ENCODE results near the gene UGT1A10. TPM values are rescaled to one million over a fixed set of nuclear protein-coding genes. Genes with fewer than 3 reads are reported as not detected.

Gene UGT1A10
- total and polyA plus RNA-seq, 4 donors: 0.03 to 0.14 TPM; not detected in 2

GRCh38 chr2:233769260-233769659 lies 133.0 kb downstream of the UGT1A10 start:
- Histone ChIP-seq H3K36me3 (ENCODE audit: control insufficient read depth in 4 of 4, insufficient read depth in 4 of 4, low read length in 4 of 4) (no peaks in the 10 kb centered on the region), H3K4me3 (no peak overlapping the region), H3K9me3 (ENCODE audit: control insufficient read depth in 4 of 4, insufficient read depth in 3 of 4, low read length in 3 of 4) (no peaks in the 10 kb centered on the region), H3K9ac (ENCODE audit: insufficient read depth in 1 of 2, low read length in 2 of 2) (no peak overlapping the region), H3K4me1 (ENCODE audit: control insufficient read depth in 5 of 5, insufficient read depth in 5 of 5, low read length in 5 of 5) (no peaks in the 10 kb centered on the region), H3K27me3 (ENCODE audit: control insufficient read depth in 3 of 3, insufficient read depth in 3 of 3, low read length in 2 of 3) (no peaks in the 10 kb centered on the region), H3K27ac (ENCODE audit: low read depth in 1 of 2, low read length in 1 of 2) (no peak overlapping the region)
- DNase-seq (no peak), ATAC-seq (ENCODE audit: insufficient read depth, low FRiP score) (no peak)
- no peak for TF ChIP-seq CTCF (IDR thresholded peaks at IDR 0.05; ENCODE audit: control extremely low read depth, extremely low read depth)
- WGBS, 2 donors: 93 to 97% methylated on average over 9 of the region's 9 CpGs

- Histone ChIP-seq H3K36me3 (ENCODE audit: control insufficient read depth in 4 of 4, insufficient read depth in 4 of 4, low read length in 4 of 4) (no peaks in the 10 kb centered on the region), H3K4me3 (no peak overlapping the region), H3K27ac (ENCODE audit: low read depth in 1 of 2, low read length in 1 of 2) (no peak overlapping the region), H3K27me3 (ENCODE audit: control insufficient read depth in 3 of 3, insufficient read depth in 3 of 3, low read length in 2 of 3) (no peaks in the 10 kb centered on the region), H3K9ac (ENCODE audit: insufficient read depth in 1 of 2, low read length in 2 of 2) (no peak overlapping the region), H3K4me1 (ENCODE audit: control insufficient read depth in 5 of 5, insufficient read depth in 5 of 5, low read length in 5 of 5) (no peaks in the 10 kb centered on the region), H3K9me3 (ENCODE audit: control insufficient read depth in 4 of 4, insufficient read depth in 3 of 4, low read length in 3 of 4) (peaks cover 0 to 6% (median 0%) of the 10 kb centered on the region in 4 donors)
- no peak for DNase-seq
- 90 to 92% methylated on average over 16 of the region's 16 CpGs for WGBS, 2 donors
- TF ChIP-seq CTCF (IDR thresholded peaks at IDR 0.05; ENCODE audit: control extremely low read depth, extremely low read depth): no peak
- no peak for ATAC-seq (ENCODE audit: insufficient read depth, low FRiP score)
Measured at GRCh38 chr2:233772153-233772552, 135.9 kb downstream of the UGT1A10 start.

GRCh38 chr2:233772583-233772982 lies 136.3 kb downstream of the UGT1A10 start:
- H3K27me3 ChIP-seq (ENCODE audit: control insufficient read depth in 3 of 3, insufficient read depth in 3 of 3, low read length in 2 of 3): no peaks in the 10 kb centered on the region
- no peak overlapping the region for H3K9ac ChIP-seq (ENCODE audit: insufficient read depth in 1 of 2, low read length in 2 of 2)
- TF ChIP-seq CTCF (IDR thresholded peaks at IDR 0.05; ENCODE audit: control extremely low read depth, extremely low read depth): no peak
- ATAC-seq (ENCODE audit: insufficient read depth, low FRiP score): no peak
- WGBS, 2 donors: 69 to 73% methylated on average over 5 of the region's 5 CpGs
- no peaks in the 10 kb centered on the region for H3K36me3 ChIP-seq (ENCODE audit: control insufficient read depth in 4 of 4, insufficient read depth in 4 of 4, low read length in 4 of 4)
- H3K27ac ChIP-seq (ENCODE audit: low read depth in 1 of 2, low read length in 1 of 2): no peak overlapping the region
- H3K4me3 ChIP-seq: no peak overlapping the region
- DNase-seq: no peak
- H3K4me1 ChIP-seq (ENCODE audit: control insufficient read depth in 5 of 5, insufficient read depth in 5 of 5, low read length in 5 of 5): no peaks in the 10 kb centered on the region
- H3K9me3 ChIP-seq (ENCODE audit: control insufficient read depth in 4 of 4, insufficient read depth in 3 of 4, low read length in 3 of 4): peaks cover 0 to 9% (median 0%) of the 10 kb centered on the region in 4 donors

GRCh38 chr2:233773854-233774253 lies 137.6 kb downstream of the UGT1A10 start:
- no peak for TF ChIP-seq CTCF (IDR thresholded peaks at IDR 0.05; ENCODE audit: control extremely low read depth, extremely low read depth)
- no peaks in the 10 kb centered on the region for H3K27me3 ChIP-seq (ENCODE audit: control insufficient read depth in 3 of 3, insufficient read depth in 3 of 3, low read length in 2 of 3)
- no peak overlapping the region for H3K4me3 ChIP-seq
- H3K36me3 ChIP-seq (ENCODE audit: control insufficient read depth in 4 of 4, insufficient read depth in 4 of 4, low read length in 4 of 4): no peaks in the 10 kb centered on the region
- 90 to 96% methylated on average over 5 of the region's 5 CpGs for WGBS, 2 donors
- H3K9me3 ChIP-seq (ENCODE audit: control insufficient read depth in 4 of 4, insufficient read depth in 3 of 4, low read length in 3 of 4): peaks cover 0 to 12% (median 0%) of the 10 kb centered on the region in 4 donors
- ATAC-seq (ENCODE audit: insufficient read depth, low FRiP score): no peak
- no peaks in the 10 kb centered on the region for H3K4me1 ChIP-seq (ENCODE audit: control insufficient read depth in 5 of 5, insufficient read depth in 5 of 5, low read length in 5 of 5)
- H3K9ac ChIP-seq (ENCODE audit: insufficient read depth in 1 of 2, low read length in 2 of 2): no peak overlapping the region
- H3K27ac ChIP-seq (ENCODE audit: low read depth in 1 of 2, low read length in 1 of 2): no peak overlapping the region
- no peak for DNase-seq

All from lung (tissue), 12 donors.